Measurements from ENCODE around the gene FANCD2OS.

FANCD2OS gene

GRCh38 chr3:10108091-10108490, at the start of gene FANCD2OS:
FANCD2OS (minus strand) TSS chr3:10108255; CDS start chr3:10104774, 3,481 bp downstream.
- no peak for TF ChIP-seq CTCF (IDR thresholded peaks at IDR 0.05; ENCODE audit: insufficient read depth, low read depth, low read length, missing control alignments)
- H3K4me3 ChIP-seq (ENCODE audit: low read length) = no peak within 1 kb of the TSS
- DNase-seq (ENCODE audit: low read depth) = no peak

GRCh38 chr3:10157031-10157430, 49.0 kb upstream of the FANCD2OS start:
- no peak for TF ChIP-seq CTCF (IDR thresholded peaks at IDR 0.05; ENCODE audit: insufficient read depth, low read depth, low read length, missing control alignments)
- no peak for DNase-seq (ENCODE audit: low read depth)

GRCh38 chr3:10155658-10156057, 47.6 kb upstream of the FANCD2OS start:
- no peak for TF ChIP-seq CTCF (IDR thresholded peaks at IDR 0.05; ENCODE audit: insufficient read depth, low read depth, low read length, missing control alignments)
- no peak for DNase-seq (ENCODE audit: low read depth)
- H3K4me3 ChIP-seq (ENCODE audit: low read length) = no peak overlapping the region

More at GRCh38 chr3:10157031-10157430, 49.0 kb upstream of the FANCD2OS start:
- no peak overlapping the region for H3K4me3 ChIP-seq (ENCODE audit: low read length)

- no peak for TF ChIP-seq CTCF (IDR thresholded peaks at IDR 0.05; ENCODE audit: insufficient read depth, low read depth, low read length, missing control alignments)
- no peak overlapping the region for H3K4me3 ChIP-seq (ENCODE audit: low read length)
- no peak for DNase-seq (ENCODE audit: low read depth)
These were observed 47.0 kb upstream of the FANCD2OS start for GRCh38 chr3:10155123-10155472.

- no peak for TF ChIP-seq CTCF (IDR thresholded peaks at IDR 0.05; ENCODE audit: insufficient read depth, low read depth, low read length, missing control alignments)
- no peak for DNase-seq (ENCODE audit: low read depth)
These were observed 46.5 kb upstream of the FANCD2OS start for GRCh38 chr3:10154335-10155122.

GRCh38 chr3:10150987-10151386, 42.9 kb upstream of the FANCD2OS start:
- TF ChIP-seq CTCF (IDR thresholded peaks at IDR 0.05; ENCODE audit: insufficient read depth, low read depth, low read length, missing control alignments) = no peak
- DNase-seq (ENCODE audit: low read depth) = no peak
- no peak overlapping the region for H3K4me3 ChIP-seq (ENCODE audit: low read length)

More at GRCh38 chr3:10154335-10155122, 46.5 kb upstream of the FANCD2OS start:
- no peak overlapping the region for H3K4me3 ChIP-seq (ENCODE audit: low read length)

GRCh38 chr3:10149226-10149625, 41.2 kb upstream of the FANCD2OS start:
- TF ChIP-seq CTCF (IDR thresholded peaks at IDR 0.05; ENCODE audit: insufficient read depth, low read depth, low read length, missing control alignments) = no peak
- DNase-seq (ENCODE audit: low read depth) = no peak
- no peak overlapping the region for H3K4me3 ChIP-seq (ENCODE audit: low read length)

Measured in epithelial cell of esophagus (primary cell).